Heart right ventricle (tissue), 16 donors: ENCODE results near the gene CNTROB. TPM values are rescaled to one million over a fixed set of nuclear protein-coding genes. Genes with fewer than 3 reads are reported as not detected.

Experiments
- ATAC-seq, 8 donors: fragments of 200-7000 bp; cut with Tn5 transposase; one replicate each; pipeline ENCODE4 v1.9.1; 2020; ENCODE audit warnings: mild to moderate bottlenecking in 8 of 8, moderate library complexity in 8 of 8, moderate number of reproducible peaks in 1 of 8
- DNase-seq, 2 donors: peaks; one replicate each; pipeline ENCODE4 v3.0.0-alpha.2; 2020
- H3K27ac ChIP-seq, 10 donors: fragments of 200-600 bp; sonication (generic) in 2 of 10; one replicate each; pipeline versions ENCODE4 v1.5.0 to v1.8.0; 2020 to 2022; ENCODE audit warnings: mild to moderate bottlenecking in 3 of 10
- H3K27me3 ChIP-seq, 7 donors: fragments of 200-600 bp; one replicate each; pipeline ENCODE4 v1.8.0; 2021 to 2022; ENCODE audit warnings: mild to moderate bottlenecking in 2 of 7
- H3K36me3 ChIP-seq, 9 donors: fragments of 200-600 bp; sonication (generic) in 1 of 9; one replicate each; pipeline versions ENCODE4 v1.5.0 to v1.8.0; 2020 to 2022; ENCODE audit warnings: mild to moderate bottlenecking in 2 of 9
- H3K4me1 ChIP-seq, 9 donors: fragments of 200-600 bp; sonication (generic) in 1 of 9; one replicate each; pipeline versions ENCODE4 v1.5.0 to v1.8.0; 2020 to 2022; ENCODE audit warnings: mild to moderate bottlenecking in 4 of 9
- H3K4me3 ChIP-seq, 10 donors: fragments of 200-600 bp; sonication (generic) in 2 of 10; one replicate each; pipeline versions ENCODE4 v1.5.0 to v1.8.0; 2020 to 2022; ENCODE audit warnings: mild to moderate bottlenecking in 7 of 10, moderate library complexity in 2 of 10
- H3K9me3 ChIP-seq, 11 donors: fragments of 200-600 bp in 10 of 11; sonication (generic) in 2 of 11; one replicate each; pipeline versions ENCODE4 v1.5.0 to v1.8.0; 2013 to 2022; ENCODE audit warnings: mild to moderate bottlenecking in 2 of 11, control low read depth in 1 of 11, moderate library complexity in 1 of 11
- CTCF ChIP-seq, 9 donors: fragments of 200-600 bp; sonication (generic) in 2 of 9; IDR thresholded peaks; one replicate each; pipeline versions ENCODE4 v1.5.0 to v1.8.0; 2021 to 2022; ENCODE audit warnings: antibody characterized with exemption in 9 of 9, mild to moderate bottlenecking in 5 of 9, moderate library complexity in 1 of 9
- WGBS, 2 donors: extraction: QIAGEN DNeasy Blood & Tissue Kit; methylation state at CpG; one replicate each; pipeline ENCODE4 v1.1.7; 2013; ENCODE audit warnings: inconsistent platforms in 1 of 2; 5-methylcytosine and 5-hydroxymethylcytosine counted together
- intact Hi-C, 10 donors: fragments of 100-400 bp; cut with DNase I; formaldehyde crosslinking; loops; one replicate each; pipeline versions ENCODE4 v1.11.1 to v1.14.2; 2022
- polyA plus RNA-seq, 2 donors: library from polyadenylated mRNA; stranded (reverse); fragments of 200-250 nt; gene quantifications; one replicate each; pipeline ENCODE4 v1.2.3, GENCODE V29; 2013
- total RNA-seq, 10 donors: library from RNA; stranded (reverse); fragmentation: NEBNext Ultra II Directional in 3 of 10; extraction: Animal tissue kit (Norgen Biotek cat#: 25700) in 3 of 10; gene quantifications; one replicate each; pipeline versions ENCODE4 v1.2.1 to v1.2.4, GENCODE V29; 2021 to 2023
- donor health status: Arrhythmogenic right ventricular cardiomyopathy.
- donor health status: ischemic (EF 13 %, LVEDD 7.1; RV severe dilation, severe dysfunction).
- donor health status: healthy with polysubstance abuse.
- donor health status: DM: no; HTN: yes; CAD: no.
- donor health status: DM: no; HTN: no; CAD: no.
- donor health status: ischemic (EF 25% LVEDD 6.9; RV normal size, moderate dysfunction).
- donor health status: ischemic (EF 25% LVEDD 5.7; RV mildly dilated, moderate dysfunction).
- donor health status: healthy.
- donor health status: DM: yes; HTN: yes; CAD: no.
- donor health status: Ischemic cardiomyopathy.
- donor health status: ischemic (EF 35%, LVEDD 5.7; RV mildly dilated, moderate dysfunction).
- donor health status: nonischemic (EF 11% LVEDD 7.7; RV severe dilation, severe dysfunction).
- donor health status: DM: yes; HTN: yes; CAD: no.
- donor health status: PGD.
- donor health status: ischemic (EF 29% LVEDD 5.4; RV normal size, mild dysfunction).
- donor health status: nonischemic (EF 23%, LVEDD 6.1; RV moderate dilation, normal function).

Gene CNTROB
- total and polyA plus RNA-seq, 12 donors: 7.8 to 19.8 (median 11.1) TPM

GRCh38 chr17:7897090-7897489 lies 34.9 kb upstream of the CNTROB start:
- no peak for TF ChIP-seq CTCF (IDR thresholded peaks at IDR 0.05)
- peaks cover 0 to 100% (median 36%) of the 10 kb centered on the region in 9 donors for H3K36me3 ChIP-seq
- 90 to 92% methylated on average over 13 of the region's 13 CpGs for WGBS, 2 donors

DNA sequence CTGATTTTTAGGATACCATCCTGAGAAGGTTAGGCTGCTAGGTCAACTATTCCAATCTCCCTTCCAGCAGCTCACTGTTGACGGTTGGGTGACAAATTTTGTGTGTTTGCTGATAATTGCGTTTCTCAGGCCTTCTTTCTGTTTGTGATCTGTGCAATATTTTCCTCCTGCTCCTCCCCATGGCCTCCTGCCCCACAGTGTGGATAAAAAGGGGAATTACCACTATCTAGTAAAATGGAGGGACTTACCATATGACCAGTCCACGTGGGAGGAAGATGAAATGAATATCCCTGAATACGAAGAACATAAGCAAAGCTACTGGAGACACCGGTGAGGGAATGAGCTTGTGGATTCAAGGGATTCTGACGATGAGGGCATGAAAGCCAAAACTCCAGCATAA lies 34.2 kb upstream of the CNTROB start:
- Histone ChIP-seq H3K4me1 (peaks cover 0 to 9% (median 0%) of the 10 kb centered on the region in 9 donors), H3K27ac (peak overlapping the region in 1 of 10 donors; percentile 1), H3K9me3 (no peaks in the 10 kb centered on the region), H3K36me3 (peaks cover 0 to 100% (median 36%) of the 10 kb centered on the region in 9 donors), H3K4me3 (no peak overlapping the region), H3K27me3 (no peaks in the 10 kb centered on the region)
- peak in 7 of 8 donors; percentile 63 to 86 (median 74) for ATAC-seq
- DNase-seq: no peak
- 47 to 53% methylated on average over 6 of the region's 6 CpGs for WGBS, 2 donors
- intact Hi-C loops: loop anchor here in 8 of 10 donors (2.0 to 10.0 kb wide), 6 partner anchors 35 to 153 kb away; no protein-coding TSS in a partner anchor
- peak; percentile 20 to 63 (median 52) for TF ChIP-seq CTCF (IDR thresholded peaks at IDR 0.05)

More at GRCh38 chr17:7897090-7897489, 34.9 kb upstream of the CNTROB start:
- no peak for ATAC-seq
- Histone ChIP-seq H3K27ac (no peak overlapping the region), H3K4me3 (no peak overlapping the region), H3K9me3 (no peaks in the 10 kb centered on the region), H3K4me1 (peaks cover 0 to 9% (median 0%) of the 10 kb centered on the region in 9 donors), H3K27me3 (no peaks in the 10 kb centered on the region)
- intact Hi-C loops: loop anchor here in 8 of 10 donors (2.0 to 10.0 kb wide), 6 partner anchors 34 to 152 kb away; no protein-coding TSS in a partner anchor
- DNase-seq: no peak

DNA sequence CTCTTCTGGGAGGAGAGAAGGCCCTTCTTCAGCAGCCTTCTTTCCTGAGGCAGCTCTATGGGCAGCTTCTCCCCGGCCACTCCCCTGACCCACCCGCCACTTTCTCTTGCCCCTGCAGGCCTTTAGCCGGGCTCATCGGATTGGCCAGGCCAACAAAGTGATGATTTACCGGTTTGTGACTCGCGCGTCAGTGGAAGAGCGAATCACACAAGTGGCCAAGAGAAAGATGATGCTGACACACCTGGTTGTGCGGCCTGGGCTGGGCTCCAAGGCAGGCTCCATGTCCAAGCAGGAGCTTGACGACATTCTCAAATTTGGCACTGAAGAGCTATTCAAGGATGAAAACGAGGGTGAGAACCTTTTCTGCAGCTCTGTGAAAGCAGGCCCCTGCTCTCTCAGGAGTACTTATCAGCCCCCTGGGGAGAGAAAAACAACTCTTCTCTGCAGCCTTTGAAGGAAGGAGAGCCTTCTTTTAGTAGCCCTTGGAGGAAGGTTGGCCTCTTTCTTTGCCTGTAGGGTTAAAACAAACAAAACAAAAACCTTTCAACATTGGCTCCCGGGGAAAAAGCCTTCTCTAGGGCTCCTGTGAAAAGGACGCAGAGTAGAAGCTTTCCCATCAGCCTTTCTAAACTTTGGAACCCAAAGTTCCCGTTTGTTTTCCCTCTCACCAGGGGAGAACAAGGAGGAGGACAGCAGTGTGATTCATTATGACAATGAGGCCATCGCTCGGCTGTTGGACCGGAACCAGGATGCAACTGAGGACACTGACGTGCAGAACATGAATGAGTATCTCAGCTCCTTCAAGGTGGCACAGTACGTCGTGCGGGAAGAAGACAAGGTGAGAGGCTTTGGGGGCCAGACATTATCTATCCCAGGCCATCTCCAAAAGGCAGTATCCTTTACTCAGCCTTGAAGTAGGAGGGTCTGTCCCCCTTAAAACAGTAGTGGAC lies 28.6 kb upstream of the CNTROB start:
- Histone ChIP-seq H3K9me3 (no peaks in the 10 kb centered on the region), H3K4me1 (no peaks in the 10 kb centered on the region), H3K27ac (no peak overlapping the region), H3K36me3 (peaks cover 0 to 100% (median 31%) of the 10 kb centered on the region in 9 donors), H3K27me3 (no peaks in the 10 kb centered on the region), H3K4me3 (no peak overlapping the region)
- DNase-seq: no peak
- intact Hi-C loops: loop anchor here in 1 of 10 donors (10.0 kb wide), 1 partner anchor 141 kb away; no protein-coding TSS in a partner anchor
- WGBS, 2 donors: 80% methylated on average over 22 of the region's 22 CpGs
- no peak for TF ChIP-seq CTCF (IDR thresholded peaks at IDR 0.05)
- ATAC-seq: no peak

- ATAC-seq (no peak), DNase-seq (no peak)
- no peaks in the 10 kb centered on the region for H3K27me3 ChIP-seq
- H3K9me3 ChIP-seq: no peaks in the 10 kb centered on the region
- no peak for TF ChIP-seq CTCF (IDR thresholded peaks at IDR 0.05)
- 94 to 96% methylated on average over 29 of the region's 29 CpGs for WGBS, 2 donors
- intact Hi-C loops: loop anchor here in 1 of 10 donors (10.0 kb wide), 1 partner anchor 136 kb away; no protein-coding TSS in a partner anchor
- H3K4me3 ChIP-seq: no peak overlapping the region
- H3K27ac ChIP-seq: no peak overlapping the region
- peaks cover 0 to 85% (median 18%) of the 10 kb centered on the region in 9 donors for H3K36me3 ChIP-seq
- H3K4me1 ChIP-seq: peaks cover 0 to 9% (median 2%) of the 10 kb centered on the region in 9 donors
Measured at GRCh38 chr17:7909089-7909488, 22.9 kb upstream of the CNTROB start.
